Breast epithelium (tissue), 4 donors: ENCODE data around the gene CRYBG1. TPM values are rescaled to one million over a fixed set of nuclear protein-coding genes. Genes with fewer than 3 reads are reported as not detected.

Experiments
- DNase-seq, 2 donors: peaks; one replicate each; pipeline ENCODE4 v3.0.0-alpha.2; 2019; ENCODE audit warnings: low spot score in 2 of 2
- H3K27ac ChIP-seq, 2 donors: fragments of 200-600 bp; sonication (generic) in 1 of 2; one replicate each; pipeline ENCODE4 v1.5.1; 2016 to 2019; ENCODE audit warnings: mild to moderate bottlenecking in 1 of 2
- H3K27me3 ChIP-seq, 2 donors: fragments of 200-600 bp; sonication (generic) in 1 of 2; one replicate each; pipeline versions ENCODE4 v1.5.1 to v1.6.0; 2017 to 2019; ENCODE audit warnings: control low read depth in 1 of 2, mild to moderate bottlenecking in 1 of 2
- H3K36me3 ChIP-seq: fragments of 200-600 bp; one replicate; pipeline ENCODE4 v1.5.1; 2019
- H3K4me1 ChIP-seq, 2 donors: fragments of 200-600 bp; sonication (generic); one replicate each; pipeline ENCODE4 v1.5.1; 2016 to 2019; ENCODE audit warnings: control low read depth in 1 of 2
- H3K4me3 ChIP-seq, 3 donors: fragments of 200-600 bp; sonication (generic); 1 replicate in 2 of 3; 2 replicates in 1 of 3; pipeline ENCODE4 v1.5.1; 2016 to 2019; ENCODE audit warnings: mild to moderate bottlenecking in 3 of 3, moderate library complexity in 2 of 3
- H3K9me3 ChIP-seq, 2 donors: fragments of 200-600 bp; sonication (generic) in 1 of 2; one replicate each; pipeline ENCODE4 v1.5.1; 2016 to 2019; ENCODE audit warnings: control low read depth in 1 of 2
- CTCF ChIP-seq, 3 donors: fragments of 450-650 bp; IDR thresholded peaks; one replicate each; pipeline ENCODE4 v1.5.1; 2016 to 2017; ENCODE audit warnings: antibody characterized with exemption in 3 of 3, mild to moderate bottlenecking in 3 of 3, moderate library complexity in 3 of 3
- POLR2A ChIP-seq: fragments of 450-650 bp; IDR thresholded peaks from one replicate; pipeline ENCODE4 v1.6.1; 2016; ENCODE audit warnings: antibody characterized with exemption, mild to moderate bottlenecking, moderate library complexity
- POLR2AphosphoS5 ChIP-seq, 3 donors: sonication (generic); formaldehyde crosslinking; IDR thresholded peaks; one replicate each; pipeline ENCODE4 v1.6.1; 2017; ENCODE audit warnings: antibody characterized with exemption in 3 of 3
- intact Hi-C: fragments of 100-400 bp; cut with DNase I; formaldehyde crosslinking; loops from one replicate; pipeline ENCODE4 v1.15.1; 2023; ENCODE audit warnings: low total_unique reads
- total RNA-seq, 3 donors: library from RNA; depleted of rRNA; stranded (reverse); fragments of >200 nt; gene quantifications; one replicate each; pipeline ENCODE4 v1.1.0, GENCODE V29; 2016

Gene CRYBG1
- total RNA-seq, 3 donors from 2014 or later = 30.9 to 142 (median 38.3) TPM

DNA sequence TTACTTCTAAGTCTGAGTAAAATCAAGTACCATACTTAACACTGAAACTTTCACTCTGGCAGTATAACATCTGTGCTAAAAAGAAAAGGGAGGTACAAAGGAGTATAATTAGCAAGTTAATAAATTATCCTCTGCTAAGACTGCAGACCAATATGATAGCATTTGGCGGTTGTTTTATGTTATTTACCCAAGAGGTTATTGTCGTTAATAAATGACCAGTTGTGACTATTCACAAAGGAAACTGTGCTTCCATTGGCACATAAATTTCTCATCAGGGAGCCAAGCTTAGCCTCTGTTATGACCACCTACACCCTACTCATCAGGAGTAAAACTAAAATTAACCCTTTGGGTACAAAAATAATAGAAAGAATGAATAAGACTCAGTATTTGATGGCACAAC lies 86.5 kb downstream of the CRYBG1 start:
- no peak for TF ChIP-seq CTCF (IDR thresholded peaks at IDR 0.05)
- Histone ChIP-seq H3K4me1 (no peaks in the 10 kb centered on the region), H3K27me3 (no peaks in the 10 kb centered on the region), H3K9me3 (no peaks in the 10 kb centered on the region), H3K27ac (no peak overlapping the region), H3K36me3 (no peaks in the 10 kb centered on the region), H3K4me3 (no peak overlapping the region)
- DNase-seq = no peak
- intact Hi-C loops = loop anchor here (10.0 kb wide), 1 partner anchor 118 kb away; no protein-coding TSS in a partner anchor

- Histone ChIP-seq H3K27ac (no peak overlapping the region), H3K36me3 (no peaks in the 10 kb centered on the region), H3K4me3 (no peak overlapping the region), H3K4me1 (no peaks in the 10 kb centered on the region), H3K27me3 (no peaks in the 10 kb centered on the region), H3K9me3 (no peaks in the 10 kb centered on the region)
- intact Hi-C loops = loop anchor here (10.0 kb wide), 1 partner anchor 117 kb away; no protein-coding TSS in a partner anchor
- TF ChIP-seq POLR2AphosphoS5 (IDR thresholded peaks at IDR 0.05) = no peak
- no peak for DNase-seq
These were observed 87.5 kb downstream of the CRYBG1 start for GRCh38 chr6:106448000-106448426.

DNA sequence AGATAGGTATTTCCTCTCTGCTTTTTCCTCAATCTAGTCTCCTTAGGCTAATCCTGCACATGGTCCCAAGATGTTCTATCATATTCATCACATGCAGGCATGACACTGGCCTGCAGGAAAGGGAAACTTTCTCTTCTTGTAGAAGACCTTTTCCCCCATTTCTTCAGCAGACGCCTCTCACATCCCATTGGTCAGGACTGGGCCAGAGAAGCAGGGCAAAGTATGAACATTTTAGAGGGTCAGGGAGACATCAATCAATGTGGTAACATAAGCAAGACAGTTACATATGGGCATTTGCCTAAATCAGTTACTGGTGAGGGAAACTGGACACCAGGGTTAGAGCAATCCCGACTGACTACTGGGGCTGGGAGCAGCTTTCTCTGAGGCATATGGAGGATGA lies 90.1 kb downstream of the CRYBG1 start:
- H3K4me1 ChIP-seq = no peaks in the 10 kb centered on the region
- peak overlapping the region; percentile 8 to 34 for H3K27ac ChIP-seq
- H3K27me3 ChIP-seq = no peaks in the 10 kb centered on the region
- no peak overlapping the region for H3K4me3 ChIP-seq
- intact Hi-C loops = no loop called here
- TF ChIP-seq POLR2AphosphoS5 (IDR thresholded peaks at IDR 0.05) (no peak), POLR2A (no peak), CTCF (IDR thresholded peaks at IDR 0.05) (no peak)
- no peaks in the 10 kb centered on the region for H3K36me3 ChIP-seq
- H3K9me3 ChIP-seq = no peaks in the 10 kb centered on the region
- no peak for DNase-seq

DNA sequence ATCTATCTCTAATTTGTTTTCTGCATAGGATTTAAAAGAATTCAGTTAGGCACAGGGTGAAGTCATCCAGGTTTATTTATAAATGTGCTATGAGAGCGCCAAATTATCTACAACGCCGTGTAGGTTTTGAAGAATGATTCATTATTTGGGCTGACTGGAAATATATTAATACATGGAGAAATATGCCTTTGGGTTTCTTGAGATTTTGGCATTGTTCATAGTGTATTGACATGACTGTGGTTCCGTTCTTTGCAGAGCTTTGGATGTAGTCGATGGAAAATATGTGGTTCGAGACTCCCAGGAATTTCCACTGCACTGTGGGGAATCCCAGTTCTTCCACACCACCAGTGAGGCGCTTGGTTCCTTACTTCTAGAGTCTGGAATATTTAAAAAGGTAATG lies 90.9 kb downstream of the CRYBG1 start:
- Histone ChIP-seq H3K4me3 (no peak overlapping the region), H3K36me3 (no peaks in the 10 kb centered on the region), H3K9me3 (no peaks in the 10 kb centered on the region), H3K27me3 (no peaks in the 10 kb centered on the region), H3K27ac (no peak overlapping the region), H3K4me1 (no peaks in the 10 kb centered on the region)
- DNase-seq = no peak
- intact Hi-C loops = no loop called here
- no peak for TF ChIP-seq CTCF (IDR thresholded peaks at IDR 0.05)

DNA sequence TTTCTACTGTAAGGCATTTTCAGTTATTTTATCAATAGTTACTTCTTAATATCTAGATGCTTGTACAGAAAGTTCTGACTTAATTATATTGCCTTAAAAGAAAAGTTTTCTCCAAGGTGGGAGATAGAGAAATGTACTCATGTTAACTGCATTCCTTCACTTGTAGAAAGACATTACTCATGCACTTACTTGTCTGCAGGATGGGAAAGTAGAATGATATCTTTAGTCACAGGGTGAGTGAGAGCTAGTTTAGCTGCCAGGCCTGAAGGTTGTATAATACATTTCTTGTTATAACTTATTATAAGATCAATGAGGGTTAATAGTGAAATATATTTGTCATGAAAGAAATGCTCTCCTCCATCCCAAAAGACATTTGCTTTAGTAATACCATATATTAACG lies 92.1 kb downstream of the CRYBG1 start:
- no peak for DNase-seq
- no peak overlapping the region for H3K27ac ChIP-seq
- TF ChIP-seq POLR2AphosphoS5 (IDR thresholded peaks at IDR 0.05) (no peak), CTCF (IDR thresholded peaks at IDR 0.05) (no peak), POLR2A (no peak)
- H3K4me3 ChIP-seq = no peak overlapping the region
- intact Hi-C loops = no loop called here
- no peaks in the 10 kb centered on the region for H3K4me1 ChIP-seq
- no peaks in the 10 kb centered on the region for H3K9me3 ChIP-seq
- H3K36me3 ChIP-seq = no peaks in the 10 kb centered on the region
- H3K27me3 ChIP-seq = no peaks in the 10 kb centered on the region

DNA sequence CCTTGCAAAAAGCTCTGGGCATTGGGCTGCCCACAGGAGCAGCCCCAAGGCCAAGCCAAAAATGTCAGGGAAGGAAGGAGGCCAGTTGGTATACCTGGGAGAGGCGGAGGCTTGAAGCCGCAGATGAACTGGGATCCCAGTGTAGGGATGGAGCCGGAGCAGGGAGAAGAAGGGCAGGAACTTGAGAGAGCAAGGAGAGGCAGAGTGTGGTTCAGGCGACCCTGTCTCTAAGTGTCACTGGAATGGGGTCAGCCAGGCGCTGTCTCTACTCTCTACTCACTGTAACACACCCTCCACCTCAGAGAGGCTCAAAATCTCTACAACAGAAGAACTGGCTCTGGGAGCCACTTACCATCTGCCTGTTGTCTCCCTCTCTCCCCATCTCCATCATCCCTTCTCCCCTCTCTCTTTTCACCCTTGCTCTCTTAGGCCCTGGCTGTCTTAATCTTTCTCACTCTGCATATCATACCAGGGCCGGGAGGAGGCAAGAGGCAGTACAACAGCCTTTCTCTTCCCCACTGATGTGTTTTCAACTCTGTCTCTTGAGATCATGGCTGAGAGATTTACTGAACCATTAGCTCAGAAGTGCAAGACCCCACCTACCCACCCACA lies 93.3 kb downstream of the CRYBG1 start:
- TF ChIP-seq POLR2AphosphoS5 (IDR thresholded peaks at IDR 0.05) (no peak), CTCF (IDR thresholded peaks at IDR 0.05) (no peak), POLR2A (no peak)
- DNase-seq = no peak
- Histone ChIP-seq H3K4me1 (no peaks in the 10 kb centered on the region), H3K9me3 (no peaks in the 10 kb centered on the region), H3K36me3 (no peaks in the 10 kb centered on the region), H3K4me3 (no peak overlapping the region), H3K27me3 (no peaks in the 10 kb centered on the region), H3K27ac (no peak overlapping the region)
- intact Hi-C loops = no loop called here
